Right renal pelvis (tissue), 4 donors: Measurements from ENCODE around the gene EIF1AD. TPM values are rescaled to one million over a fixed set of nuclear protein-coding genes. Genes with fewer than 3 reads are reported as not detected.
A peak's percentile ranks its signal among the peaks of the same experiment; 100 is the strongest.
"Not testable (repeated sequence)": the region's sequence is repeated elsewhere in the genome, so short reads cannot be mapped to it uniquely, and the experiment has no call there.

ENCODE experiments used
- DNase-seq, 4 donors: peaks; one replicate each; pipeline ENCODE4 v3.0.0-alpha.2; 2013; ENCODE audit warnings: low read depth in 4 of 4, low spot score in 3 of 4, missing footprints in 1 of 4
- polyA plus RNA-seq, 4 donors: library from polyadenylated mRNA; unstranded; fragments of 120-200 nt; gene quantifications; one replicate each; pipeline ENCODE4 v1.2.1, GENCODE V29; 2013; ENCODE audit not compliant: insufficient read length in 4 of 4

EIF1AD gene
- 10 to 100 TPM; 26.6 to 30.8 (median 28.4) TPM for polyA plus RNA-seq

- DNase-seq = peak; percentile 96 to 99 (median 96)
Observed at GRCh38 chr11:66001942-66002647, at the start of gene EIF1AD, which contains the start of gene BANF1. EIF1AD (minus strand) TSS chr11:66002157; CDS start chr11:66000389, 1,768 bp downstream. BANF1 (plus strand) TSS chr11:66002503; CDS start chr11:66003251, 748 bp downstream.

- no peak for DNase-seq
Observed at GRCh38 chr11:66051371-66051765, 49.4 kb upstream of the EIF1AD start.

- DNase-seq = no peak
Observed at GRCh38 chr11:66050581-66051231, 48.7 kb upstream of the EIF1AD start.

GRCh38 chr11:66048547-66049323 is 46.8 kb upstream of the EIF1AD start, which contains the start of gene GAL3ST3:
GAL3ST3 (minus strand) TSS chr11:66049161; CDS start chr11:66045415, 3,746 bp downstream.
- DNase-seq = no peak

GRCh38 chr11:66047541-66048365 is 45.8 kb upstream of the EIF1AD start:
- DNase-seq = no peak

- DNase-seq = no peak
Observed at GRCh38 chr11:66046901-66047300, 44.9 kb upstream of the EIF1AD start.

- DNase-seq = peak in 3 of 4 donors; percentile 61 to 67 (median 65)
Observed at GRCh38 chr11:66045177-66045639, 43.3 kb upstream of the EIF1AD start.

GRCh38 chr11:66044757-66045156 is 42.8 kb upstream of the EIF1AD start:
- DNase-seq = no peak

- DNase-seq = no peak
Observed at GRCh38 chr11:66042996-66043906, 41.3 kb upstream of the EIF1AD start.

- no peak for DNase-seq
Observed at GRCh38 chr11:66042227-66042995, 40.5 kb upstream of the EIF1AD start.

GRCh38 chr11:66039765-66040164 is 37.8 kb upstream of the EIF1AD start:
- DNase-seq = no peak

GRCh38 chr11:66037327-66037726 is 35.4 kb upstream of the EIF1AD start:
- DNase-seq = no peak

GRCh38 chr11:66036334-66036710 is 34.4 kb upstream of the EIF1AD start:
- DNase-seq = no peak

- no peak for DNase-seq
Observed at GRCh38 chr11:66035653-66036333, 33.8 kb upstream of the EIF1AD start.

- DNase-seq = no peak
Observed at GRCh38 chr11:66032957-66033735, 31.2 kb upstream of the EIF1AD start.

GRCh38 chr11:66026017-66026529 is 24.1 kb upstream of the EIF1AD start, which contains the start of gene CATSPER1:
CATSPER1 (minus strand) TSS chr11:66026479; CDS start chr11:66026379, 100 bp downstream.
- DNase-seq = no peak

GRCh38 chr11:66023186-66023440 is 21.2 kb upstream of the EIF1AD start:
- DNase-seq = not testable (repeated sequence)
